ENCODE data around the gene IPO9.

The IPO9 gene

DNA sequence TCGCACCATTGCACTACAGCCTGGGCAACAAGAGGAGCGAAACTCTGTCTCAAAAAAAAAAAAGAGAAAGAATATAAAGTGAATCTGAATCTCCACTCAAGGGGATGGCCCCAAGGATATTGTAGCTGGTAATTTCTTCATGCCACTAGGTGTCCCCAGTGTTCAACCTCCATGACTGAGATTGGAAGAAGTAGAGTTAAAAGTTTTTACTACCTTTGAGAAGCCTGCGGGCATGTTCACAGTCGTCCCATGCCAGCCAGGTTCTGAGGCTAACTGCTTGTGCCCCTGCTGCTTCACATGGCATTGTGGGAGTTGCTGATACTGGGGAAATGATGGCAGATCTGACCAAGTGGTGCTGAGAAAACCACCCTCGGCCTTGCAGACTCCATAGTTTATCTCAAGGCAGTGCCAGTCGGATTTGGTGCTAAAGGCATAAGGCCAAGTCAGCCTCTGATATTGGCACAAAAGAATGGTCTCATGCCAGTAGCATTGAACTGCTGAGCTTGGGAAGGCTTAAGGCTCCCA lies 49.0 kb downstream of the IPO9 start:
- DNase-seq (ENCODE audit: extremely low read depth, low read depth), result no peak
- TF ChIP-seq, protein P1, sequence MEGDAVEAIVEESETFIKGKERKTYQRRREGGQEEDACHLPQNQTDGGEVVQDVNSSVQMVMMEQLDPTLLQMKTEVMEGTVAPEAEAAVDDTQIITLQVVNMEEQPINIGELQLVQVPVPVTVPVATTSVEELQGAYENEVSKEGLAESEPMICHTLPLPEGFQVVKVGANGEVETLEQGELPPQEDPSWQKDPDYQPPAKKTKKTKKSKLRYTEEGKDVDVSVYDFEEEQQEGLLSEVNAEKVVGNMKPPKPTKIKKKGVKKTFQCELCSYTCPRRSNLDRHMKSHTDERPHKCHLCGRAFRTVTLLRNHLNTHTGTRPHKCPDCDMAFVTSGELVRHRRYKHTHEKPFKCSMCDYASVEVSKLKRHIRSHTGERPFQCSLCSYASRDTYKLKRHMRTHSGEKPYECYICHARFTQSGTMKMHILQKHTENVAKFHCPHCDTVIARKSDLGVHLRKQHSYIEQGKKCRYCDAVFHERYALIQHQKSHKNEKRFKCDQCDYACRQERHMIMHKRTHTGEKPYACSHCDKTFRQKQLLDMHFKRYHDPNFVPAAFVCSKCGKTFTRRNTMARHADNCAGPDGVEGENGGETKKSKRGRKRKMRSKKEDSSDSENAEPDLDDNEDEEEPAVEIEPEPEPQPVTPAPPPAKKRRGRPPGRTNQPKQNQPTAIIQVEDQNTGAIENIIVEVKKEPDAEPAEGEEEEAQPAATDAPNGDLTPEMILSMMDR (IDR thresholded peaks at IDR 0.05; ENCODE audit: low read depth, low read length, missing control alignments), result peak; percentile 65
- H3K4me3 ChIP-seq (replicated peaks; ENCODE audit: low read depth, low read length), result no peak overlapping the region

DNA sequence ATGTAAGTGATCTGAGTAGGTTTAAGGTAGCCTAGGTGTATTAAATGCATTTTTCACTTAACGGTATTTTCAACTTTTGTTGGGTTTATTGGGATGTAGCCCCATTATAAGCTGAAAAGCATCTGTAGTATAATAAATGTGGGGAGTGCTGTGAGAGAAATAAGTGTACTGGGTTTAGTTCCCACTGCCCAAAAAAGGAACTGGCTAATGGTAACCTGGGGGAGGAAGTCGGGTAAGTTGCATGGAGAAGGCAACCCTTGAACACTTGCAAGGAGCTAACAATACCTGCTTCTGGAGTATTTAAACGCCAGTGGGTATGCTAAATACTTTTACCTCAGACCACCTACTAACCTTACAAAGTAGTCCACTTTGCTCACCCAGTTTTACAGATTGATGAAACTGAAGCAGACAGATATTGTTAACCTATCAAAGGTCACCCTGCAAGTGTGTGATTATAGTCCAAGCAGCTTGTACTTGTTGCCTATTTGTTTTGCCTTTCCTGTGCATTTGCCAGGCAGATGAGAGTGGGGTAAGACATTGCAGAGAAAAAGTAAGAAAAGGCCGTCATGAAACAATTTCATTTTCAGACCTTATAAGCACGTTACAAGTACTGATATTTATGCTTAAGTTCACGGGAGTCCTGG lies 52.1 kb downstream of the IPO9 start:
- H3K4me3 ChIP-seq (replicated peaks; ENCODE audit: low read depth, low read length), result no peak overlapping the region
- TF ChIP-seq, protein P1 (IDR thresholded peaks at IDR 0.05; ENCODE audit: low read depth, low read length, missing control alignments), result no peak
- DNase-seq (ENCODE audit: extremely low read depth, low read depth), result no peak

DNA sequence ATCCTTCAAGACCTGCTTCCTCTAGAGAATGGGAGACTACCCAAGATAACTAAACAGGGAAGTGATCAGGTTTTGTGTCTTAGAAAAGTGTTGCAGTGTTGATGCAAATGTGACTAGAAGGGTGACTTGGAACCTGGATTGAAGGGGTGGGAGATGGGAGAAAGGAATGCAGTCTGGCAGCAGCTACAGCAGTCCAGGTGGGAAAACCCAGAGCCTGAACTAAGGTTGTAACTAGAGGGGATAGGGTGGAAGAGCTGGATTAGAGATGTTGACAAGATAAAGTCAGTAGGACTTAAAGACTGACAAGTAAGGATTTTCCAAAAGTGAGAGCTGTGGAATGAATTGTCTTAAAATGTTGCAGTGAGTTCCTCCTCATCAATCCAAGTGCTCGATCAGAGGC lies 52.7 kb downstream of the IPO9 start:
- no peak for DNase-seq (ENCODE audit: extremely low read depth, low read depth)
- no peak overlapping the region for H3K4me3 ChIP-seq (replicated peaks; ENCODE audit: low read depth, low read length)
- TF ChIP-seq, protein P1 (IDR thresholded peaks at IDR 0.05; ENCODE audit: low read depth, low read length, missing control alignments), result no peak

DNA sequence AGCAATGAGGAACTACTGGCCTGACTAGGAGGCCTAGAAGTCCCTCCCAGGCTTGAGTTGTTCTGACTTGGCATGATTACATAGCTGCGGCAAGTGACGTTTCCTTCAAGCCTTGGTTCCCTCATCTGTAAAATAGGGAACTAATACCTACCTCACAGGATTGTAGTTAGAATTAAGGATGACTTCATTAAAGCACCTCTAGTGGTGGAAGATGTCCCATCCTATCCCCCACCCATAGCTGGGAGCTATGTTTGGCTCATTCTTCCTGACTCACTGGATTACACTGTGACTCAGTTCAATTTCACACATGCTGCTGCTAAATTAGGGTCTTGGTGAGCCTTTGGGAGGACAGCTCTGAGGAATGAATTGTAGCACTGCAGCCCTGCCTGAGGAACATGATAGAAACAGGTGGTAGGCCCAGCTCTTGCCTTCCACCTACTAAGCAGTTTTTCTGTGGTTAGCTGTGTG lies 53.7 kb downstream of the IPO9 start:
- TF ChIP-seq, protein P1 (IDR thresholded peaks at IDR 0.05; ENCODE audit: low read depth, low read length, missing control alignments), result no peak
- DNase-seq (ENCODE audit: extremely low read depth, low read depth), result peak; percentile 37
- no peak overlapping the region for H3K4me3 ChIP-seq (replicated peaks; ENCODE audit: low read depth, low read length)

DNA sequence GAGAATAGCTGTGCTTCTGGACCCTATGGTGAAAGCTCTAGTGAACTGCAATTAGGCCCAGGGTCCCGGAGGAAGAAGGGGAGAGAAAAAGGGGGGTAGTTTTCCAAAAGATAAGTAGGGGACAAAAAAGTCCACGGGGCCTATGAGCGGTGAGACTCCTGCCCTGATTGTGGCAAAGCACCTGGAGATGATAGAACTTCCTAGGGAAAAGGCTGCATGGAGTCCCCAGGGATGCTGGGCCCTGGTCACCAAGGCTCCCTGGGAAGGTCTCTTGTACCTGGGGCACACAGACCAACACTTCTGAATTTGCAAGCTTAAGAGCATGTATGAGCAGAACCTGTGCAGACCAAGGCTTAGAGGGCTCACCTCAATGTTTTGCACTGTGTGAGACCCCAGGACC lies 54.3 kb downstream of the IPO9 start:
- TF ChIP-seq, protein P1 (IDR thresholded peaks at IDR 0.05; ENCODE audit: low read depth, low read length, missing control alignments), result no peak
- no peak overlapping the region for H3K4me3 ChIP-seq (replicated peaks; ENCODE audit: low read depth, low read length)
- DNase-seq (ENCODE audit: extremely low read depth, low read depth), result no peak

DNA sequence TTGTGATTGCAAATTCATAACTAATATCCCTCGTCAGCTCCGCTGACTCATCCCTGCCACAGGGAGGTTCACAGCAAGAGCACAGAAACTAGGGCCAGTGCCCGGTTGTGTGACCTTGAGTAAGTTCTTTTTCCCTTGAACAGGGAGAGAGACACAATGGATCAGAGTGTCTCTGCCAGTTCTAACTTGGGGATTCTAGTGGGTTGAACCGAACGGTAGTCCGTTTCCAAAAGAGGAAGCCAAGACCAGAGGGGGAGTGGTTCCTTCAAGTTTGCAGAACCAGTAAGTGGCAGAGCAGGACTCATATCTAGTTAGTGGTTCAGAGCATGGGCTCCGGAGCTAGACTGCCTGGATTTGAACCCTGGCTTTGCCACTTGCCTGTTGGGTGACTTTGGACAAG lies 54.8 kb downstream of the IPO9 start:
- DNase-seq (ENCODE audit: extremely low read depth, low read depth), result no peak
- no peak overlapping the region for H3K4me3 ChIP-seq (replicated peaks; ENCODE audit: low read depth, low read length)
- TF ChIP-seq, protein P1 (IDR thresholded peaks at IDR 0.05; ENCODE audit: low read depth, low read length, missing control alignments), result no peak
